DMS153 treated with DMSO at 0.1 percent for 48 hours (cell line): ENCODE data around the gene IL17REL.

Experiments
- DNase-seq: peaks from one replicate; lab custom pipeline; 2025; ENCODE audit not compliant: unreplicated experiment; lab: John Stamatoyannopoulos, UW

The IL17REL gene

GRCh38 chr22:50008151-50009040, 4.2 kb downstream of the IL17REL start:
- peak; percentile 86 for DNase-seq

GRCh38 chr22:50007057-50007511, 5.5 kb downstream of the IL17REL start:
- peak; percentile 8 for DNase-seq

DNA sequence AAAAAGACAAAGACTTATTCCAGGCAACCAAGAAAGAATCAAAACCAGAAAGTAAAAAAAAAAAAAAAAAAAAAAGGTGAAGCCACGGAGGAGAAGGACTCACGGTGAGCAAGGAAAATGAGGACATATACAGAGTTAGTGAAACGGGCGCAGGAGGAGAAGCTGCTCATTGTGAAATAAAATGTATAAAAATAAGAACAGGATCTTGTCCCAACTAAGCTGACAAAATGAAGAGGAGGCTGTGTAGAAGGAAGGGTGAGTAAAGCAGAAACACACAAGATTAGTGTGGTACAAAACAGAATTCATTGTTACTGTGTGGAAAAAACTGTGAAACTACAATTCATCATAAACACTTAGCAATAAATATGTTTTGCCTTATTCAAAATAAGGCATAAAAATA, 7.6 kb downstream of the IL17REL start:
- DNase-seq, result no peak

DNA sequence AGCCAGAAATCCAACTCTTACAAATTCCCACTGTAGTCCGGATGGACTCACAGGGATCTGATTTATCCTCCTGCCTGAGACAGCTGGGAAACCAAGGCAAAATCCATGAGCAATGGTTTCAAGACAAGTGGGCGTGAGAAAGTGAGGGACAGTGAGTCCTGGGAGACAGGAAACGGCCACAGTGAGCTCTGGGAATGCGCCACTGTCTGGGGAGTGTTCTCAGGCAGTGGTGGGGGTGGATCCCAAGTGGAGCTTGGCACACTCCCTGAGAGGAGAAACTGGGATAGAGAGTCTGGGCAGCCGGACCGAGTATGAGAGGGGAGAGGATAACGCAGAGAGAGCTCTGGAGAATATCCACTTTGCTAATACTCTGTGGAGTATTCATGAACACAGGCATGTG, 9.8 kb downstream of the IL17REL start:
- no peak for DNase-seq

DNA sequence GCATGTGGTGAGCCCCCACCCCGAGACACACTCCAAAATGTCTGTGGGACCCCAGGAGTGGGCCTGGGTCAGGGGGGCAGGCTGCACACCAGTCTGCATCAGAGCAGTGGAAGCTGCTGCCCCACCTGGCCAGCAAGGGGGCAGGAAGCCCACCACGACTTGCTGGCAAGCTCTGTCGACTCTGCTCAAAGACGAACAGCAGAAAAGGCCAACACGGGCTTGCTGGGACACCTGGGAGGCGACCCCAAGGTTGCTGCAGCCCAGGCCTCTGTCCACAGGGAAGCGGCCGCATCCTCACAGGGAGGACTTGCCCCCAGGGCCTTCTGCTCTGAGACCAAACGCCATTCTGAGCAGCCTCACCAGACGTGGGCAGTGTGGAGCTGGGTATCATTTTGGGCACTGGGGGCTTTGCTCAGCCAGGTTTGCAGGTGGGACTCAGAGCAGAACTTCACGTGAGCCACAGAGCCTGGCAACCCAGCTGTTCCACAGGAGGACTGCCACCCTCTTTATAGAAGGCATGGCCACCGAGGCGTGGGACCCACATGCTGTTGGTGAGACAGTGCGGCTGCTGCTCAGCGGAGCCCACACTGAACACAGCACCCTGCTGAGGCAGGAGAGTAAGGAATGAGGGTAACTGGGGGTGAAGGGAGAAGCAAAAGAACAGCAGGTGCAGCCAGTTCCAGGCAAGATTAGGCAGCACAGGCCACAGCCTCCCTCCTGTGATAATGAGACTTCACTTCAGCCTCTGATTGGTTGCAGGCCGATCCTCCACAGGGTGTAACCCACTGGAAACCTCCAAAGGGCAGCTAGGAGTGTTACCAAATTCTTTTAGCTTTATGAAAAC, 11.0 kb downstream of the IL17REL start:
- no peak for DNase-seq

DNA sequence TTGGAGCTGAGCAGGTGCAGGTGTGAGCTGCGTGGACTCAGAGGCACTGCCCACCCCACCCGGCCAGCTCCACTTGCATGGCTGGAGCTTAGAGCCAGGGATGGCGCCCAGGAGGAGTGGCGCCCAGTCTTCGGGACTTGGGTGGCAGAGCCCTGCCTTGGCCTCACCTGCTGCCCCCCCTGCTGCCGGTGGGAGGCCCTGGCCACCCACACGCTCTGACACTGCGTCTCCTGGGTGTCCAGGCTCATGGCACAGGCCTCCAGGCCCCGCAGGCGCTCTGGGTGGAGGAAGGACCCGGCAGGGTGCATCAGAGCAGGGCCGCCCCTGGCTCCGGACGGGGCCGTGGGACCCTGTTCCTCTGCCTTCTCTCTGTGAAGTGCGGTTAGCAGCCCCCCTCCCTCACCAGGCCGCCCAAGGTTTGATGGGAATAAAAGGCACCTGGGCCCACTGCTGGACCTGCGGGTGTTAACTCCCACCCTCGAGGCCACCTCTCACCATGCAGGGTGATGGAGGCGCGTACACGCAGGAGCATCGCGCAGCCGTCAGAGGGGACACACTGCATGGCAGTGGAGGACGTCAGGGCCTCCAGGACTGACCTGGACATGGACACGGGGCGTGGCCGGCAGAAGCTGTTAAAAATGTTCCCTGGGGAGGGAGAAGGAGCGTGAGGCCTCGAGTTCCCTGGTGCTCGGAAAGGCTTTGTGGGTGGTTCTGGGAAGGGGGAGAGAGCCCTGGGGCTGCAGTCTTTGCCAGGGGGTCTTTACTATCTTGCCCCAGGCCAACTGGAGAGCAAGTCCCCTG, 11.8 kb downstream of the IL17REL start:
- no peak for DNase-seq

- DNase-seq, result no peak
Observed at GRCh38 chr22:49999946-50000586, 12.5 kb downstream of the IL17REL start.

GRCh38 chr22:49999063-49999945, 13.3 kb downstream of the IL17REL start:
- DNase-seq, result no peak

DNA sequence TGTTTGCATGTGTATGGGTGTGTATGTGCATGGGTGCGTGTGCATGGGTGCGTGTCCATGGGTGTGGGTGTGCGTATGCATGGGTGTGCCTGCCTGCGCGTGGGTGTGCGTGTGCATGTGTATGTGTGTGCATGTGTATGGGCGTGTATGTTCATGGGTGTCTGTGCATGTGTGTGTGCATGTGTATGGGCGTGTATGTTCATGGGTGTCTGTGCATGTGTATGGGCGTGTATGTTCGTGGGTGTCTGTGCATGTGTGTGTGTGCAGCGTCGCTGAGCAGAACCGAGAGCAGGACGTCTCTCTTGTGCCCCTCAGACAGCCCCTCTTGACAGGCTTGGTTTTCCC, 13.9 kb downstream of the IL17REL start:
- DNase-seq, result no peak

DNA sequence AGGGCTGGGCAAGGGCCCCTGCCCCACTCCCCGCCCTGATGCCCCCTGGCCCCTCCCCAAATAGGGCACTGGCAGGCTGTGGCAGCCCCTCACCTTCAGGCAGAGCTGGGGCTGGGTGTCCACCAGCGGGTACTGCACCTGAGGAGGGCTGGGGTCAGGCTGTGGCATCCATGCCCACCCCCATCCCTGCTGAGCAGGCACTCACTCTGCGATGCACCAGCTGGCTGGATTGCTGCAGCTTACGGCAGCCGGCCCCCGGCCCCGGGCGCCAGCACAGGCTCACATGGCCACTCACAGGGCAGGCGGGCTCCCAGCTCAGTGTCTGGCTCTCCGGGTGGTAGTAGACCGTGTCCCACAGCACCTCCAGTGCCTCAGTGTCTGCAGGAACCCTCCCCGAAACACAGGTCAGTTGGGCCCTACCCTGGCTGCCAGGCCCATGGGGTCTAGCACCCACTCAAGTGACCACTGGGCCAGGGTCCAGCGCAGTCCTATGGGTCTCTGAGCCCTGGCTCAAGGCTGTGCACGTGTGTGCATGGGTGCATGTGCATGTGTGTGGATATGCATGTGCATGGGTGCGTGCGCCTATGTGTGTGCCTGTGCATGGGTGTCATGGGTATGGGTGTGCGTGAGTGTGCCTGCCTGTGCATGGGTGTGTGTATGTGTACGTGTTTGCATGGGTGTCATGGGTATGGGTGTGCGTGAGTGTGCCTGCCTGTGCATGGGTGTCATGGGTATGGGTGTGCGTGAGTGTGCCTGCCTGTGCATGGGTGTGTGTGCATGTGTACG, 14.4 kb downstream of the IL17REL start:
- DNase-seq, result no peak

DNA sequence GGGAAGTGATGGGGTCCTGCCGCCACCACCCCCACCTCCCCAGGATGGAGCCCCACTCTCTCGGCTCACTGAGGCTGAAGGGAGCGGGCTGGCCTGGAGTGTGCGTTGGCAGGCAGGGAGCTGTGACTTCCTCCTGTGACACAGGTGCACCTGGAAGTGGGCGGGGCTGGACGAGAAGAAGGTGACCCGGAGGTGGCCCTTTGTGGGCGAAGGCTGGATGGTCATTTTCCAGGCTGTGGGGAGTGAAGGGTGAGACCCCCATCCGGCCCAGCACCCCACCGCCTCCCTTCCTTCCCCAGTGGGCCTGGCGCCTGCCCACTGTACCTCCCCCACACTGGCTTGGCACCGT, 15.3 kb downstream of the IL17REL start:
- no peak for DNase-seq

GRCh38 chr22:49996518-49997250, 15.9 kb downstream of the IL17REL start:
- DNase-seq, result no peak

- no peak for DNase-seq
Observed at GRCh38 chr22:49996119-49996517, 16.4 kb downstream of the IL17REL start.

GRCh38 chr22:49995361-49996118, 17.0 kb downstream of the IL17REL start:
- no peak for DNase-seq

- DNase-seq, result no peak
Observed at GRCh38 chr22:49995041-49995360, 17.6 kb downstream of the IL17REL start.

DNA sequence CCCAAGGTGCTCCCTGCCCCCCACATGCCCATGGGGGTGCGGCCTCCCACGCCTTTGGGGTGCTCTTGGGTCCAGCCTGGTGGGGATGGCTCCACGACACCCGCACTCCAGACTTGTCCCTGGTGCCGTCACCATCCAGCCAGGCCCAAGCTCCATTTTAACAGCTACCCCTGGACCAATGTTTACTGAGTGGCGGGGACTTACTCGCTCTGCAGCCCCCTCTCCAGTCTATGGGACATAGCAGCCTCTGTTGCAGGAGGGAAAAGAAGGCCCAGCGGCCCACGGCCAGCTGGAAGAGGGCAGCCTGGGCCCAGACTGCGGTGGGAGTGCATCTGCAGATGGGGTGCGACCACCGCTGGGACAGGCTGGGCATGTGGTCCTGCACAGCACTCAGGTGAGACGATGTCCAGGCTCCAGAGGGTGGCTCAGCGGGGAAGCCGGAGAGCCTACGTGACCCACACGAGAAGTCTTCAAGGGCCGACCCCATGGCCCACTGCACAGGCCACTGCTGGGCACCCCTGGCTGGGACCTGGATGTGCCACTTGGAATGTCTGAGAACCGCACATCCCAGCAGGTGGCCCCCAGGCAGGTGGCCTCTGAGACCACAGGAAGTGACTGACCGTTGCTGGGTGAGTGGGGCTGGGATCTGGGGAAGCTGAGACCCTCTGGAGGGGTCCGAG, 18.1 kb downstream of the IL17REL start:
- no peak for DNase-seq

DNA sequence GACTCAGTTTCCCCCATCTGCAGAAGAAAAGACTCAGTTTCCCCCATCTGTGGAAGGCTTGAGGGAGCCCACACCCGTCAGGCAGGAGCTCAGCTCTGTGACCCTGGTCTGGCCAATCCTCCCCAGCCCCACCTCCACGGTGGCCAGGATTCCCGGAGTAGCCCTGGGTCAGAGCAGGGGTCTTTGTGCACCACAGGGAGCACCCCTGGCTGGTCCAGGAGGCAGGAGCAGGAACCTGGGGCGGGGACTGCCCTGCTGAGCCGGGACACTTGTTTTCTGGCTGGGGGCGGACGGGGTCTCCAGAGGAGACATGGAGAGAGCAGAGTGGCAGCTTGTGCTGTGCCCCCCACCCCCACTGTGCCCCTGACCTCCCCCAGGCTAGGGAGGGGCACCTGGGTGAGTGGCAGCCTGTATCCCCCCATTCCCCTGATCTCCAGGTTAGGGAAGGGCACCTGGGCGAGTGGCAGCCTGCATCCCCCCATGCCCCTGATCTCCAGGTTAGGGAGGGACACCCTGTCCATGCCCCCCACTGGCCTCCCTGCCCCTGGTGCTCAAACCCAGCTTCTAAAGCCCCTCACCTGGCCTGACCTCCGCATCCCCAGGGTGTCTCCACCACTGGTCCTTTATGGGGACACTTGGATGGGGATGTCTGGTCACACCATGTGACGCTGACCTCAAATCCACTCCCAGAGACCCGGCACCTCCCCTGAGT, 18.8 kb downstream of the IL17REL start:
- no peak for DNase-seq
